Tibial nerve (tissue), 4 donors: ENCODE data around the gene DIP2B. TPM values are rescaled to one million over a fixed set of nuclear protein-coding genes. Genes with fewer than 3 reads are reported as not detected.

ENCODE experiments used
- DNase-seq, 2 donors: peaks; one replicate each; pipeline ENCODE4 v3.0.0-alpha.2; 2019; ENCODE audit warnings: low spot score in 2 of 2
- H3K27ac ChIP-seq, 4 donors: fragments of 200-600 bp; sonication (generic) in 3 of 4; one replicate each; pipeline ENCODE4 v1.5.1; 2017 to 2019; ENCODE audit warnings: mild to moderate bottlenecking in 1 of 4
- H3K27me3 ChIP-seq, 2 donors: fragments of 200-600 bp; sonication (generic) in 1 of 2; one replicate each; pipeline versions ENCODE4 v1.5.1 to v1.6.0; 2017 to 2019
- H3K36me3 ChIP-seq, 3 donors: fragments of 200-600 bp; sonication (generic); one replicate each; pipeline ENCODE4 v1.5.1; 2018 to 2019
- H3K4me1 ChIP-seq, 4 donors: fragments of 200-600 bp; sonication (generic) in 3 of 4; one replicate each; pipeline ENCODE4 v1.5.1; 2017 to 2019
- H3K4me3 ChIP-seq, 4 donors: fragments of 200-600 bp; sonication (generic) in 3 of 4; one replicate each; pipeline ENCODE4 v1.5.1; 2017 to 2019; ENCODE audit warnings: mild to moderate bottlenecking in 1 of 4, moderate library complexity in 1 of 4
- H3K9me3 ChIP-seq, 4 donors: fragments of 200-600 bp; sonication (generic) in 3 of 4; one replicate each; pipeline ENCODE4 v1.5.1; 2017 to 2019
- EP300 ChIP-seq, 2 donors: sonication (generic); formaldehyde crosslinking; IDR thresholded peaks; one replicate each; pipeline ENCODE4 v1.6.1; 2017; ENCODE audit warnings: antibody characterized with exemption in 2 of 2, mild to moderate bottlenecking in 1 of 2
- POLR2A ChIP-seq, 2 donors: fragments of 450-650 bp; IDR thresholded peaks; one replicate each; pipeline ENCODE4 v1.6.1; 2017; ENCODE audit warnings: antibody characterized with exemption in 2 of 2, mild to moderate bottlenecking in 2 of 2, moderate library complexity in 2 of 2
- WGBS, 2 donors: methylation state at CpG; one replicate each; pipeline ENCODE4 v1.1.5; 2018; 5-methylcytosine and 5-hydroxymethylcytosine counted together
- total RNA-seq, 4 donors: library from RNA; depleted of rRNA; stranded (reverse); fragments of >200 nt; gene quantifications; one replicate each; pipeline ENCODE4 v1.1.0, GENCODE V29; 2016
- TF ChIP-seq, protein P1 (sequence below), 5 experiments: fragments of 200-600 bp in 3 of 5; fragments of 450-650 bp in 2 of 5; sonication (generic) in 3 of 5; IDR thresholded peaks; one replicate each; pipeline ENCODE4 v1.5.1; 2016 to 2019; ENCODE audit warnings: antibody characterized with exemption in 5 of 5, mild to moderate bottlenecking in 3 of 5, moderate library complexity in 2 of 5

The DIP2B gene
- total RNA-seq, 4 donors from 2014 or later: 38.6 to 59.0 (median 44.8) TPM

DNA sequence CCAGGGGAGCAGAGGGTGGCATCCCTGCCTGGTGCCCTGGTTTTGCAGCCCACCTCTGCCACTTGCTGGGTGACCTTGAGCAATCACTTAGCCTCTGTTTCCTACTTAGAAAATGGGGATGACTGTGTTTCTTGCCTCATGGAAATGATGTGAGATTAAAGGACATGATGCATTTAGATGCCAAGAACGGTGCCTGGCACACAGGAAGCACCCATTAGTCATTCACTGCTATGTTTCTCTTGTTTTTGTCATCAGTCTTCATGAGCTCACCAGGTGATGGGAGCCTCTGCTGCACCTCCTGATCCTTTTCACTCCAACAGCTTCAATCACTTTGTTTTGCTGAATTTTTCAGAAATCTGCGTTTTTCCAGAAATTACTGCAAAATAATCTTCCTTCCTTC, 235.5 kb downstream of the DIP2B start:
- Histone ChIP-seq H3K27ac (no peak overlapping the region), H3K27me3 (no peaks in the 10 kb centered on the region), H3K4me3 (no peak overlapping the region), H3K4me1 (no peaks in the 10 kb centered on the region), H3K36me3 (peaks cover 0 to 95% (median 57%) of the 10 kb centered on the region in 3 donors), H3K9me3 (no peaks in the 10 kb centered on the region)
- WGBS, 2 donors: 91 to 95% methylated on average over 2 of the region's 2 CpGs
- DNase-seq: no peak
- TF ChIP-seq POLR2A (IDR thresholded peaks at IDR 0.05): no peak
- TF ChIP-seq, protein P1, sequence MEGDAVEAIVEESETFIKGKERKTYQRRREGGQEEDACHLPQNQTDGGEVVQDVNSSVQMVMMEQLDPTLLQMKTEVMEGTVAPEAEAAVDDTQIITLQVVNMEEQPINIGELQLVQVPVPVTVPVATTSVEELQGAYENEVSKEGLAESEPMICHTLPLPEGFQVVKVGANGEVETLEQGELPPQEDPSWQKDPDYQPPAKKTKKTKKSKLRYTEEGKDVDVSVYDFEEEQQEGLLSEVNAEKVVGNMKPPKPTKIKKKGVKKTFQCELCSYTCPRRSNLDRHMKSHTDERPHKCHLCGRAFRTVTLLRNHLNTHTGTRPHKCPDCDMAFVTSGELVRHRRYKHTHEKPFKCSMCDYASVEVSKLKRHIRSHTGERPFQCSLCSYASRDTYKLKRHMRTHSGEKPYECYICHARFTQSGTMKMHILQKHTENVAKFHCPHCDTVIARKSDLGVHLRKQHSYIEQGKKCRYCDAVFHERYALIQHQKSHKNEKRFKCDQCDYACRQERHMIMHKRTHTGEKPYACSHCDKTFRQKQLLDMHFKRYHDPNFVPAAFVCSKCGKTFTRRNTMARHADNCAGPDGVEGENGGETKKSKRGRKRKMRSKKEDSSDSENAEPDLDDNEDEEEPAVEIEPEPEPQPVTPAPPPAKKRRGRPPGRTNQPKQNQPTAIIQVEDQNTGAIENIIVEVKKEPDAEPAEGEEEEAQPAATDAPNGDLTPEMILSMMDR (IDR thresholded peaks at IDR 0.05): no peak
- no peak for TF ChIP-seq EP300 (IDR thresholded peaks at IDR 0.05)

DNA sequence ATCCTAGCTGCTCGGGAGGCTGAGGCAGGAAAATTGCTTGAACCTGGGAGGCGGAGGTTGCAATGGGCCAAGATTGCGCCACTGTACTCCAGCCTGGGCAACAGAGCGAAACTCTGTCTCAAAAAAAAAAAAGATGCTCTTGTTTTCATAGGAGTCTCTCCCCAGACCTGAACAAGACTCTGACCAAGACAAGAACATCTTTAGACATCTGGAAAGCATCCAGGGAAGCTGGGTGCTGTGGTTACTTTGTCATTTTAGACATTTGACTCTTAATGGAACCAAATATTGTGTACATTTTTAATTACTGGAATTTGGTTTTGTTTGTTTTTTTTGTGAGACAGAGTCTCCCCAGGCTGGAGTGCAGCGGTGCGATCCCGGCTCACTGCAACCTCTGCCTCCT, 238.0 kb downstream of the DIP2B start:
- no peaks in the 10 kb centered on the region for H3K27me3 ChIP-seq
- peaks cover 0 to 100% (median 45%) of the 10 kb centered on the region in 3 donors for H3K36me3 ChIP-seq
- H3K9me3 ChIP-seq: no peaks in the 10 kb centered on the region
- TF ChIP-seq, protein P1 (IDR thresholded peaks at IDR 0.05): no peak
- no peak for TF ChIP-seq POLR2A (IDR thresholded peaks at IDR 0.05)
- no peak for TF ChIP-seq EP300 (IDR thresholded peaks at IDR 0.05)
- H3K4me3 ChIP-seq: no peak overlapping the region
- DNase-seq: no peak
- 93 to 97% methylated on average over 7 of the region's 7 CpGs for WGBS, 2 donors
- H3K27ac ChIP-seq: no peak overlapping the region
- H3K4me1 ChIP-seq: no peaks in the 10 kb centered on the region

DNA sequence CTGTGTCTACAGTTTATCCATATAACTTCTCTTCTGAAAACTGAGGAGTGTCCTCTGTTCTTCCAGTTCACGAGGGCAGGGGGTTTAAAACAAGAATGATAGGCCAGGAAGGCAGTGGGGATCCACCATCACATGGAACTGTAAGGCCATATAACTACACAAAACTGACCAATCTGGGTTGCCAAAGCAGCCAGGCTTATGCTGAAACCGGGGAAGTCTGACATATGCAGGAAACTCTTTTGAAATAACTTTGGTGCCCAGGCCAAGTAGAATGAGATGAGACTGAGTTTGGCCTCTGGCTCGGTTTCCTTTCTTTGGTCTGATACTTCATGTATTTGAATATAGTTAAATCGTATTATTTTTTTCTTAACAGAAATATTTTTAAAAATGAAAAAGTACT, 241.1 kb downstream of the DIP2B start:
- WGBS, 2 donors: 82 to 83% methylated on average over 4 of the region's 4 CpGs
- DNase-seq: no peak
- peaks cover 0 to 98% (median 21%) of the 10 kb centered on the region in 3 donors for H3K36me3 ChIP-seq
- no peak overlapping the region for H3K27ac ChIP-seq
- no peaks in the 10 kb centered on the region for H3K9me3 ChIP-seq
- H3K4me1 ChIP-seq: no peaks in the 10 kb centered on the region
- no peaks in the 10 kb centered on the region for H3K27me3 ChIP-seq
- TF ChIP-seq, protein P1 (IDR thresholded peaks at IDR 0.05): no peak
- TF ChIP-seq EP300 (IDR thresholded peaks at IDR 0.05): no peak
- no peak for TF ChIP-seq POLR2A (IDR thresholded peaks at IDR 0.05)
- H3K4me3 ChIP-seq: no peak overlapping the region

DNA sequence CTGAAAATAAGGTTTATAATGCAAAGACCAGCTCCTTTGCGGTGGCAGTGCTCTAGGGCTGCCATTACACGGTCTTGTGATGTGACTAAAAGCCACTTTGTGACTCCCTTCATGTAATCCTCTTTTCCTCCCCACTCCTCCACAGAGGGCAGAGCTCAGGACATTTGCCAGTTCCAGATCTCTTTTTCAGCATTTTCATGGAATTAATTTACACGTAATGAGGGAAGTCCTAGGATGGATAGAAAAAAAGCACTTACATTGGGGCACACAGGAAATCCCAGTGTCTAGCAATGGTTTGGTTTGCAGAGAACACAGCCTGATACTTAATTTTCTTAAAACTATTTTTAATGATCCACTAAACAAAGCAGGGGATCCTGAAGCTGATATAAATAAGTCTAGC, 241.6 kb downstream of the DIP2B start:
- H3K9me3 ChIP-seq: no peaks in the 10 kb centered on the region
- no peaks in the 10 kb centered on the region for H3K4me1 ChIP-seq
- 83 to 84% methylated on average over 3 of the region's 3 CpGs for WGBS, 2 donors
- H3K27me3 ChIP-seq: no peaks in the 10 kb centered on the region
- H3K36me3 ChIP-seq: peaks cover 0 to 94% (median 15%) of the 10 kb centered on the region in 3 donors
- H3K27ac ChIP-seq: no peak overlapping the region
- H3K4me3 ChIP-seq: no peak overlapping the region
- TF ChIP-seq EP300 (IDR thresholded peaks at IDR 0.05) (no peak), POLR2A (IDR thresholded peaks at IDR 0.05) (no peak)
- TF ChIP-seq, protein P1 (IDR thresholded peaks at IDR 0.05): no peak
- no peak for DNase-seq

DNA sequence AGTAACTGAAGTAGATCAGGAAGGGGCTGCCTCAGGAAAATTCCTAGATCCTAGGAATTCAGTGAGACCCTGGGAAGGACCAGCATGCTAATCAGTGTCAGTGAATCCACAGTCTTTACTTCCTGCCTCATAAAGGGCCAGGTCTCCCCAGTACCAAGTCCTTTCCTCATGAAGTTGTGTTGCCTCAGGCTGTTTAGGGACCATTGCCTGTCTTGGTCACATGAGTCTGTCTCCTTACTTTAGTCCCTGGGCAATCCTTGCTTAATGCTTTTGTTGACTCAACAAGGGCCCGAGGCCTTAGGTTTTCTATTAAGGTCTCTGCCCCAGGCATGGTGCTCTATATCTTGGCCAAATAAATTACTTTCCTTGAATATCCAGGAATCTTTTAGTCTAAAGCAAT, 243.0 kb downstream of the DIP2B start:
- Histone ChIP-seq H3K27me3 (no peaks in the 10 kb centered on the region), H3K27ac (no peak overlapping the region), H3K4me1 (no peaks in the 10 kb centered on the region), H3K4me3 (no peak overlapping the region), H3K36me3 (peaks cover 0 to 80% (median 11%) of the 10 kb centered on the region in 3 donors), H3K9me3 (no peaks in the 10 kb centered on the region)
- TF ChIP-seq POLR2A (IDR thresholded peaks at IDR 0.05) (no peak), EP300 (IDR thresholded peaks at IDR 0.05) (no peak)
- TF ChIP-seq, protein P1 (IDR thresholded peaks at IDR 0.05): no peak
- 73 to 85% methylated on average over 1 of the region's 1 CpG for WGBS, 2 donors
- DNase-seq: no peak
